Astrocyte (in vitro differentiated cells and primary cell): Measurements from ENCODE around the gene OTX2.

ENCODE experiments used
- EZH2 ChIP-seq: IDR thresholded peaks from 2 replicates; pipeline ENCODE4 v1.6.1; 2012; ENCODE audit warnings: mild to moderate bottlenecking, low read length, inconsistent platforms; ENCODE audit not compliant: insufficient read depth
- TF ChIP-seq, protein P1 (sequence below): IDR thresholded peaks from 2 replicates; pipeline ENCODE4 v1.5.1; 2011; ENCODE audit warnings: low read depth, mild to moderate bottlenecking, inconsistent platforms, low read length, moderate library complexity; ENCODE audit not compliant: insufficient read depth

DNA sequence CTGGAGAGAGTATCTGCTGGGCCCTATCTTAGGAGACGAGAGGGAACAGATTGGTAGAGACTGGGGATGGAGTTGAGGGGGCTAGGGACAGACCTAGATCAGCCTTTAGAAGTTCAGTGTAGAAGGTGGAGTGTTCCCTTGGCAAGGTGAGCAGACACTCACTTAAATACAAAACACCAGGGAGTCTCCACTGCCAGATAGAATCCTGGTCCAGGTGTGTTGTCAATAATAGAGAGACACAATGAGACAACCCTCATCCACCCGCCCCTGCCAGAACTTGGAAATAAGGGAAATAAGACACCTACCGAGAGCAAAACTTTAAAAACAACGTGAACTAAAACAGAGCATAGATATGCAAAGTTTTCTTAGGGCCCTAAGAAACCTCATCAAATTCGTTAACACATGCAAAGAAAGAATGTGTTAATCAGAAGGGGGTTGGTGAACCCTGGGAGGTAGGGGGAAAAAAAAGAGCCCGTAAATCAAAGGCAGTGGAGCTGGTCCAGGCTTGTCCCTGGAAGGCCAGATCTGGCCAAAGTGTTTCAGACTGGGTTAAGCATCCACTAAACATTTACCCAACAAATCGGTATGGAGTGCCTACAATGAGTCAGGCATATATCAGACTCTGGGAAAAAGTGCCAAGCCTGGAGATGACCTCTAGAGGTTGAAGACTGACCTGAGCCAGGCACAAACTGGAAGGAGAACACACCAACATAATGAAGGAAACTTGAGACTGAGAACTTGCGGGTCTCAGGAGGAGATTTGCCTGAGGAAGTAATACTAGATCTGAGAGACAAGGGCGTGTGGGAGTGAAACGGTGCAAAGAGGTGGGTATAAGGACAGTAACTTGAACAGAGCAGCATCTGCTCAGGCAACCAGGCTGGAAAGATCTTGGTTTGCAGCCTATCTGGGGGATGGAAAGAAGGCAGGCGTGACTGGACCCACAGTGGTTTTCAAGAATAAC, 37.0 kb upstream of the OTX2 start:
- TF ChIP-seq, protein P1, sequence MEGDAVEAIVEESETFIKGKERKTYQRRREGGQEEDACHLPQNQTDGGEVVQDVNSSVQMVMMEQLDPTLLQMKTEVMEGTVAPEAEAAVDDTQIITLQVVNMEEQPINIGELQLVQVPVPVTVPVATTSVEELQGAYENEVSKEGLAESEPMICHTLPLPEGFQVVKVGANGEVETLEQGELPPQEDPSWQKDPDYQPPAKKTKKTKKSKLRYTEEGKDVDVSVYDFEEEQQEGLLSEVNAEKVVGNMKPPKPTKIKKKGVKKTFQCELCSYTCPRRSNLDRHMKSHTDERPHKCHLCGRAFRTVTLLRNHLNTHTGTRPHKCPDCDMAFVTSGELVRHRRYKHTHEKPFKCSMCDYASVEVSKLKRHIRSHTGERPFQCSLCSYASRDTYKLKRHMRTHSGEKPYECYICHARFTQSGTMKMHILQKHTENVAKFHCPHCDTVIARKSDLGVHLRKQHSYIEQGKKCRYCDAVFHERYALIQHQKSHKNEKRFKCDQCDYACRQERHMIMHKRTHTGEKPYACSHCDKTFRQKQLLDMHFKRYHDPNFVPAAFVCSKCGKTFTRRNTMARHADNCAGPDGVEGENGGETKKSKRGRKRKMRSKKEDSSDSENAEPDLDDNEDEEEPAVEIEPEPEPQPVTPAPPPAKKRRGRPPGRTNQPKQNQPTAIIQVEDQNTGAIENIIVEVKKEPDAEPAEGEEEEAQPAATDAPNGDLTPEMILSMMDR = no peak
- TF ChIP-seq EZH2 = no peak
